ENCODE measurements around the gene PER3. TPM values are rescaled to one million over a fixed set of nuclear protein-coding genes. Genes with fewer than 3 reads are reported as not detected.

The PER3 gene
- total and polyA plus RNA-seq, 10 of the 15 experiments (the other 5 are each of a cell fraction or from before 2014, with no cell fraction given) = 0.06 to 0.64 (median 0.13) TPM; not detected in 1

DNA sequence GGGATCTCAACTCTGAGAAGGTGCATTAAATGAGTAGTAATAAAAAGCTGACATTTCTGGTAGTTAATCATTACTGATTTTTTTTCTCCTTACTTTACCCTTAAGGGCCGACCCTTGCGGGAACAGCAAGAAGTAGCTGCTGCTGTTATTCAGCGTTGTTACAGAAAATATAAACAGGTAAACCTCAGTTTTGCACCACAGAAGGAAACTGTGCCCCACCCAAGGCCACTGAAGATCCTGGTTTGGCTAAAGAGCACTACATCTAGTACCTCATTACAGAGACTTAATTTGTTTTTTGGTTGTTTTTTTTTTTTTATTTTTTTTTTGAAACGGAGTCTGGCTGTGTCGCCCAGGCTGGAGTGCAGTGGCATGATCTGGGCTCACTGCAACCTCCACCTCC, 36.5 kb upstream of the PER3 start:
- ChIA-PET POLR2A (no interaction called here), RAD21 (ENCODE audit: unreplicated experiment) (no interaction called here)

More for the DNA sequence above, 36.5 kb upstream of the PER3 start:
- ChIA-PET SMC1A (ENCODE audit: uncharacterized antibody, unreplicated experiment) (interaction anchor here (0.6 kb wide), 1 partner anchor 69 kb away, joined by 3 read pairs; no protein-coding TSS in a partner anchor), CTCF (interaction anchor here (1.1 kb wide), 1 partner anchor 10 kb away, joined by 3 read pairs; no protein-coding TSS in a partner anchor)
- 55% methylated on average over 4 of the region's 5 CpGs for WGBS (ENCODE audit: insufficient coverage, insufficient replicate concordance, low lambda C conversion rate, missing lambda C conversion rate)
- H4K20me1 ChIP-seq (ENCODE audit: control insufficient read depth, insufficient read depth) = no peaks in the 10 kb centered on the region
- BruUV-seq (replicated peaks) = no TSS peak
- no peaks in the 10 kb centered on the region for H3K4me1 ChIP-seq (ENCODE audit: control insufficient read depth, insufficient read depth, low read length)
- no peaks in the 10 kb centered on the region for H3K79me2 ChIP-seq (ENCODE audit: control insufficient read depth, insufficient read depth, low read length)
- no peak overlapping the region for H3K27ac ChIP-seq (ENCODE audit: control insufficient read depth, insufficient read depth)
- no peak overlapping the region for H3K9ac ChIP-seq (ENCODE audit: control insufficient read depth, insufficient read depth, low read length)
- H3K36me3 ChIP-seq (ENCODE audit: control insufficient read depth in 2 of 2, insufficient read depth in 2 of 2, low read length in 1 of 2) = no peaks in the 10 kb centered on the region
- no peak for FAIRE-seq
- no peak overlapping the region for H3K4me3 ChIP-seq
- no peak overlapping the region for H2AFZ ChIP-seq (ENCODE audit: control insufficient read depth, low read depth, low read length)
- no peak overlapping the region for H3K4me2 ChIP-seq (ENCODE audit: control insufficient read depth, insufficient read depth)
- in situ Hi-C loops (cut with MboI) (loop anchor here (5.0 kb wide), 1 partner anchor 75 kb away; no protein-coding TSS in a partner anchor), intact Hi-C loops (cut with micrococcal nuclease; ENCODE audit: unreplicated experiment) (no loop called here)
- DNase-seq (ENCODE audit: low read depth, low spot score) = no peak
- no peak for ATAC-seq
- no peaks in the 10 kb centered on the region for H3K9me3 ChIP-seq (replicated peaks; ENCODE audit: control insufficient read depth, insufficient read depth, low read length)
- 0 out of 4 replicates have a peak, but pooled peaks cover 1 to 3% of the 10 kb centered on the region in 2 experiments for H3K27me3 ChIP-seq (replicated peaks in 1 of 2; ENCODE audit: control insufficient read depth in 2 of 2, insufficient read depth in 2 of 2, low read length in 1 of 2)
- TF ChIP-seq ZSCAN29 (IDR thresholded peaks at IDR 0.05) (no peak), SIN3A (IDR thresholded peaks at IDR 0.05; ENCODE audit: low read depth, low read length) (no peak), KAT2A (conservative IDR thresholded peaks at IDR 0.05; ENCODE audit: control insufficient read depth, low read depth, low read length) (no peak), PAX8 (IDR thresholded peaks at IDR 0.05) (no peak), WRNIP1 (IDR thresholded peaks at IDR 0.05; ENCODE audit: borderline replicate concordance, low read depth, low read length) (no peak), MEF2A (IDR thresholded peaks at IDR 0.05; ENCODE audit: insufficient read depth, low read depth, low read length) (no peak), NR2C2 (IDR thresholded peaks at IDR 0.05; ENCODE audit: borderline replicate concordance, control insufficient read depth, insufficient read length, low read depth) (no peak), YY1 (IDR thresholded peaks at IDR 0.05; ENCODE audit: low read depth, low read length) (no peak), SIX5 (IDR thresholded peaks at IDR 0.05; ENCODE audit: low read depth, low read length, severe bottlenecking) (no peak)
- TF ChIP-seq, protein P1, sequence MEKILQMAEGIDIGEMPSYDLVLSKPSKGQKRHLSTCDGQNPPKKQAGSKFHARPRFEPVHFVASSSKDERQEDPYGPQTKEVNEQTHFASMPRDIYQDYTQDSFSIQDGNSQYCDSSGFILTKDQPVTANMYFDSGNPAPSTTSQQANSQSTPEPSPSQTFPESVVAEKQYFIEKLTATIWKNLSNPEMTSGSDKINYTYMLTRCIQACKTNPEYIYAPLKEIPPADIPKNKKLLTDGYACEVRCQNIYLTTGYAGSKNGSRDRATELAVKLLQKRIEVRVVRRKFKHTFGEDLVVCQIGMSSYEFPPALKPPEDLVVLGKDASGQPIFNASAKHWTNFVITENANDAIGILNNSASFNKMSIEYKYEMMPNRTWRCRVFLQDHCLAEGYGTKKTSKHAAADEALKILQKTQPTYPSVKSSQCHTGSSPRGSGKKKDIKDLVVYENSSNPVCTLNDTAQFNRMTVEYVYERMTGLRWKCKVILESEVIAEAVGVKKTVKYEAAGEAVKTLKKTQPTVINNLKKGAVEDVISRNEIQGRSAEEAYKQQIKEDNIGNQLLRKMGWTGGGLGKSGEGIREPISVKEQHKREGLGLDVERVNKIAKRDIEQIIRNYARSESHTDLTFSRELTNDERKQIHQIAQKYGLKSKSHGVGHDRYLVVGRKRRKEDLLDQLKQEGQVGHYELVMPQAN (conservative IDR thresholded peaks at IDR 0.05) = no peak
- TF ChIP-seq, protein P2, sequence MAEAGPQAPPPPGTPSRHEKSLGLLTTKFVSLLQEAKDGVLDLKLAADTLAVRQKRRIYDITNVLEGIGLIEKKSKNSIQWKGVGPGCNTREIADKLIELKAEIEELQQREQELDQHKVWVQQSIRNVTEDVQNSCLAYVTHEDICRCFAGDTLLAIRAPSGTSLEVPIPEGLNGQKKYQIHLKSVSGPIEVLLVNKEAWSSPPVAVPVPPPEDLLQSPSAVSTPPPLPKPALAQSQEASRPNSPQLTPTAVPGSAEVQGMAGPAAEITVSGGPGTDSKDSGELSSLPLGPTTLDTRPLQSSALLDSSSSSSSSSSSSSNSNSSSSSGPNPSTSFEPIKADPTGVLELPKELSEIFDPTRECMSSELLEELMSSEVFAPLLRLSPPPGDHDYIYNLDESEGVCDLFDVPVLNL (IDR thresholded peaks at IDR 0.05; ENCODE audit: low read depth, low read length) = no peak
- TF ChIP-seq, protein P3, sequence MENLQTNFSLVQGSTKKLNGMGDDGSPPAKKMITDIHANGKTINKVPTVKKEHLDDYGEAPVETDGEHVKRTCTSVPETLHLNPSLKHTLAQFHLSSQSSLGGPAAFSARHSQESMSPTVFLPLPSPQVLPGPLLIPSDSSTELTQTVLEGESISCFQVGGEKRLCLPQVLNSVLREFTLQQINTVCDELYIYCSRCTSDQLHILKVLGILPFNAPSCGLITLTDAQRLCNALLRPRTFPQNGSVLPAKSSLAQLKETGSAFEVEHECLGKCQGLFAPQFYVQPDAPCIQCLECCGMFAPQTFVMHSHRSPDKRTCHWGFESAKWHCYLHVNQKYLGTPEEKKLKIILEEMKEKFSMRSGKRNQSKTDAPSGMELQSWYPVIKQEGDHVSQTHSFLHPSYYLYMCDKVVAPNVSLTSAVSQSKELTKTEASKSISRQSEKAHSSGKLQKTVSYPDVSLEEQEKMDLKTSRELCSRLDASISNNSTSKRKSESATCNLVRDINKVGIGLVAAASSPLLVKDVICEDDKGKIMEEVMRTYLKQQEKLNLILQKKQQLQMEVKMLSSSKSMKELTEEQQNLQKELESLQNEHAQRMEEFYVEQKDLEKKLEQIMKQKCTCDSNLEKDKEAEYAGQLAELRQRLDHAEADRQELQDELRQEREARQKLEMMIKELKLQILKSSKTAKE (IDR thresholded peaks at IDR 0.05; ENCODE audit: low read depth, poor library complexity, severe bottlenecking) = no peak
